Ovary (tissue), 9 donors: ENCODE measurements around the gene ZMYND19. TPM values are rescaled to one million over a fixed set of nuclear protein-coding genes. Genes with fewer than 3 reads are reported as not detected.
"Not testable (repeated sequence)": the region's sequence is repeated elsewhere in the genome, so short reads cannot be mapped to it uniquely, and the experiment has no call there.

Source experiments
- DNase-seq, 5 donors: peaks; one replicate each; pipeline ENCODE4 v3.0.0-alpha.2; 2019 to 2020
- H3K27ac ChIP-seq, 2 donors: fragments of 200-600 bp; one replicate each; pipeline versions ENCODE4 v1.5.1 to v1.8.0; 2019 to 2022
- H3K27me3 ChIP-seq: fragments of 200-600 bp; one replicate; pipeline ENCODE4 v1.8.0; 2022
- H3K36me3 ChIP-seq: fragments of 200-600 bp; sonication (generic); one replicate; pipeline ENCODE4 v1.5.1; 2019
- H3K4me1 ChIP-seq: one replicate; pipeline ENCODE4 v1.8.1; 2013; ENCODE audit warnings: mild to moderate bottlenecking, moderate library complexity; ENCODE audit not compliant: insufficient read depth
- H3K4me3 ChIP-seq: fragments of 200-600 bp; sonication (generic); one replicate; pipeline ENCODE4 v1.5.1; 2017
- H3K9me3 ChIP-seq, 2 donors: fragments of 200-600 bp in 1 of 2; sonication (generic) in 1 of 2; one replicate each; pipeline versions ENCODE4 v1.5.1 to v1.8.1; 2013 to 2019; ENCODE audit warnings: mild to moderate bottlenecking in 1 of 2, moderate library complexity in 1 of 2
- CTCF ChIP-seq, 3 donors: fragments of 450-650 bp in 2 of 3; fragments of 200-600 bp in 1 of 3; IDR thresholded peaks; one replicate each; pipeline versions ENCODE4 v1.5.1 to v1.8.0; 2016 to 2022; ENCODE audit warnings: antibody characterized with exemption in 3 of 3, mild to moderate bottlenecking in 1 of 3
- EP300 ChIP-seq: sonication (generic); formaldehyde crosslinking; IDR thresholded peaks from one replicate; pipeline ENCODE4 v1.6.1; 2017; ENCODE audit warnings: antibody characterized with exemption
- POLR2A ChIP-seq: fragments of 450-650 bp; IDR thresholded peaks from one replicate; pipeline ENCODE4 v1.6.1; 2017; ENCODE audit warnings: antibody characterized with exemption, mild to moderate bottlenecking, moderate library complexity
- WGBS, 3 donors: extraction: QIAGEN DNeasy Blood & Tissue Kit in 1 of 3; methylation state at CpG; one replicate each; pipeline versions ENCODE4 v1.1.5 to v1.1.7; 2013 to 2017; 5-methylcytosine and 5-hydroxymethylcytosine counted together
- intact Hi-C, 4 donors: fragments of 100-400 bp; cut with DNase I; formaldehyde crosslinking; loops; one replicate each; pipeline versions ENCODE4 v1.11.0 to v1.15.1; 2022 to 2023
- polyA plus RNA-seq, 2 donors: library from polyadenylated mRNA; stranded (reverse); fragments of 200-250 nt in 1 of 2; fragments of 350-450 nt in 1 of 2; fragmentation: Illumina TruSeq in 1 of 2; extraction: RNeasy Lipid Tissue Mini Kit (QIAGEN cat#74804) in 1 of 2; gene quantifications; one replicate each; pipeline ENCODE4 v1.2.3, GENCODE V29; 2013 to 2014
- total RNA-seq, 7 donors: library from RNA; depleted of rRNA in 2 of 7; stranded (reverse); fragments of >200 nt in 2 of 7; fragmentation: NEBNext Ultra II Directional in 3 of 7; extraction: Animal tissue kit (Norgen Biotek cat#: 25700) in 3 of 7; gene quantifications; one replicate each; pipeline versions ENCODE4 v1.1.0 to v1.2.4, GENCODE V29; 2016 to 2023
- donor health status: DM: no; HTN: no; CAD: no; lungs with moderate emphysema.
- donor health status: DM: no; HTN: no; CAD: no.
- donor health status: Bipolar disorder and iron deficiency.
- donor health status: DM: yes; HTN: yes; CAD: no.
- donor health status: DM: no; HTN: no; CAD: no.
- donor health status: DM: yes; HTN: yes; CAD: no.

The ZMYND19 gene
- total and polyA plus RNA-seq, 9 donors = 5.1 to 22.9 (median 14.7) TPM

- intact Hi-C loops = no loop called here
- Histone ChIP-seq H3K4me1 (no peaks in the 10 kb centered on the region), H3K36me3 (no peaks in the 10 kb centered on the region), H3K27ac (no peak overlapping the region), H3K9me3 (no peaks in the 10 kb centered on the region), H3K27me3 (no peaks in the 10 kb centered on the region), H3K4me3 (no peak overlapping the region)
- WGBS, 3 donors = 97 to 100% (median 99%) methylated on average over 3 of the region's 3 CpGs
- no peak for DNase-seq
- no peak for TF ChIP-seq CTCF (IDR thresholded peaks at IDR 0.05)
- no peak for TF ChIP-seq EP300
- no peak for TF ChIP-seq POLR2A
These were observed 19.7 kb downstream of the ZMYND19 start for GRCh38 chr9:137570566-137570965.

GRCh38 chr9:137569609-137570203 lies 20.6 kb downstream of the ZMYND19 start:
- DNase-seq = no peak
- Histone ChIP-seq H3K4me1 (no peaks in the 10 kb centered on the region), H3K27ac (no peak overlapping the region), H3K4me3 (no peak overlapping the region), H3K36me3 (no peaks in the 10 kb centered on the region), H3K9me3 (no peaks in the 10 kb centered on the region), H3K27me3 (no peaks in the 10 kb centered on the region)
- TF ChIP-seq POLR2A = no peak
- no peak for TF ChIP-seq CTCF (IDR thresholded peaks at IDR 0.05)
- TF ChIP-seq EP300 = no peak
- whole genome bisulfite sequencing, 3 donors = 96 to 99% (median 97%) methylated on average over 5 of the region's 5 CpGs
- intact Hi-C loops = no loop called here

GRCh38 chr9:137568445-137568844 lies 21.9 kb downstream of the ZMYND19 start:
- intact Hi-C loops = not testable (repeated sequence)
- 89 to 96% (median 93%) methylated on average over 5 of the region's 5 CpGs for WGBS, 3 donors

GRCh38 chr9:137564817-137565411 lies 25.4 kb downstream of the ZMYND19 start:
- H3K27me3 ChIP-seq = no peaks in the 10 kb centered on the region
- TF ChIP-seq CTCF (IDR thresholded peaks at IDR 0.05) = no peak
- TF ChIP-seq POLR2A = no peak
- no peak for TF ChIP-seq EP300
- no peaks in the 10 kb centered on the region for H3K9me3 ChIP-seq
- H3K4me1 ChIP-seq = no peaks in the 10 kb centered on the region
- no peak overlapping the region for H3K27ac ChIP-seq
- no peak for DNase-seq
- WGBS, 3 donors = 86 to 91% (median 87%) methylated on average over 17 to 18 of the region's 18 CpGs
- intact Hi-C loops = no loop called here
- H3K36me3 ChIP-seq = no peaks in the 10 kb centered on the region
- no peak overlapping the region for H3K4me3 ChIP-seq

More at GRCh38 chr9:137568445-137568844, 21.9 kb downstream of the ZMYND19 start:
- not testable (repeated sequence) for H3K27me3 ChIP-seq, H3K4me3 ChIP-seq, H3K4me1 ChIP-seq, DNase-seq, H3K27ac ChIP-seq, H3K36me3 ChIP-seq, H3K9me3 ChIP-seq

GRCh38 chr9:137564134-137564533 lies 26.2 kb downstream of the ZMYND19 start:
- intact Hi-C loops = no loop called here
- Histone ChIP-seq H3K27me3 (no peaks in the 10 kb centered on the region), H3K9me3 (no peaks in the 10 kb centered on the region), H3K27ac (no peak overlapping the region), H3K4me3 (no peak overlapping the region), H3K36me3 (no peaks in the 10 kb centered on the region), H3K4me1 (no peaks in the 10 kb centered on the region)
- no peak for TF ChIP-seq EP300
- no peak for TF ChIP-seq CTCF (IDR thresholded peaks at IDR 0.05)
- TF ChIP-seq POLR2A = no peak
- no peak for DNase-seq
- WGBS, 3 donors = 81 to 90% (median 89%) methylated on average over 10 of the region's 10 CpGs
